Testis (tissue), 2 donors: ENCODE measurements around the gene NDUFAF3.

ENCODE experiments used
- CTCF ChIP-seq, 3 experiments: fragments of 450-650 bp in 2 of 3; fragments of 200-600 bp in 1 of 3; sonication (generic) in 1 of 3; IDR thresholded peaks; one replicate each; pipeline ENCODE4 v1.5.1; 2016 to 2019; ENCODE audit warnings: antibody characterized with exemption in 3 of 3, mild to moderate bottlenecking in 2 of 3, moderate library complexity in 1 of 3
- POLR2A ChIP-seq: fragments of 450-650 bp; IDR thresholded peaks from one replicate; pipeline ENCODE4 v1.6.1; 2017; ENCODE audit warnings: antibody characterized with exemption, mild to moderate bottlenecking, moderate library complexity

GRCh38 chr3:49028673-49029562 is 7.0 kb downstream of the NDUFAF3 start, which contains the start of gene IMPDH2:
- peak; percentile 77 for TF ChIP-seq POLR2A
- peak in 1 of 3 experiments; percentile 29 for TF ChIP-seq CTCF (IDR thresholded peaks at IDR 0.05)
